Breast epithelium (tissue), 3 donors: Measurements from ENCODE around the gene ATP13A4.

Experiments used
- POLR2AphosphoS5 ChIP-seq, 3 donors: sonication (generic); formaldehyde crosslinking; IDR thresholded peaks; one replicate each; pipeline ENCODE4 v1.6.1; 2017; ENCODE audit warnings: antibody characterized with exemption in 3 of 3
- TF ChIP-seq, protein P1 (sequence below), 3 donors: fragments of 450-650 bp; IDR thresholded peaks; one replicate each; pipeline ENCODE4 v1.5.1; 2016 to 2017; ENCODE audit warnings: antibody characterized with exemption in 3 of 3, mild to moderate bottlenecking in 3 of 3, moderate library complexity in 3 of 3

DNA sequence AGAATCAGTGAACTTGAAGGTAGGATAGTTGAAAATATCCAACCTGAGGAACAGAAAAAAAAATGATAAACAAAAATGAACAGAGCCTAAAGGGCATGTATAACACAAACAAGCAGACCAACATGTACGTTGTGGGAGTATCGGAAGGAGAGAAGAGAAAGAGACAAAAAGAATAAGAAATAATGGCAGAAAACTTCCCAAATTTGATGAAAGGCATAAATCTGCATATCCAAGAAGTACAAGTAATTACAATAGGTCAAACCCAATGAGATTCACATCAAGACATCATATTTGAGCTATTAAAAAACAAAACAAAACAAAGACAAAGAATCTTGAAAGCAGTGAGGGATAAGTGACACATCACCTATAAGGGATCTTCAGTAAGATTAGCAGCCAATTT lies 138.1 kb downstream of the ATP13A4 start:
- TF ChIP-seq, protein P1, sequence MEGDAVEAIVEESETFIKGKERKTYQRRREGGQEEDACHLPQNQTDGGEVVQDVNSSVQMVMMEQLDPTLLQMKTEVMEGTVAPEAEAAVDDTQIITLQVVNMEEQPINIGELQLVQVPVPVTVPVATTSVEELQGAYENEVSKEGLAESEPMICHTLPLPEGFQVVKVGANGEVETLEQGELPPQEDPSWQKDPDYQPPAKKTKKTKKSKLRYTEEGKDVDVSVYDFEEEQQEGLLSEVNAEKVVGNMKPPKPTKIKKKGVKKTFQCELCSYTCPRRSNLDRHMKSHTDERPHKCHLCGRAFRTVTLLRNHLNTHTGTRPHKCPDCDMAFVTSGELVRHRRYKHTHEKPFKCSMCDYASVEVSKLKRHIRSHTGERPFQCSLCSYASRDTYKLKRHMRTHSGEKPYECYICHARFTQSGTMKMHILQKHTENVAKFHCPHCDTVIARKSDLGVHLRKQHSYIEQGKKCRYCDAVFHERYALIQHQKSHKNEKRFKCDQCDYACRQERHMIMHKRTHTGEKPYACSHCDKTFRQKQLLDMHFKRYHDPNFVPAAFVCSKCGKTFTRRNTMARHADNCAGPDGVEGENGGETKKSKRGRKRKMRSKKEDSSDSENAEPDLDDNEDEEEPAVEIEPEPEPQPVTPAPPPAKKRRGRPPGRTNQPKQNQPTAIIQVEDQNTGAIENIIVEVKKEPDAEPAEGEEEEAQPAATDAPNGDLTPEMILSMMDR (IDR thresholded peaks at IDR 0.05) = no peak
- TF ChIP-seq POLR2AphosphoS5 (IDR thresholded peaks at IDR 0.05) = no peak
